COLO668 (cell line): ENCODE results near the gene AZIN2.
A peak's percentile ranks its signal among the peaks of the same experiment; 100 is the strongest.

Experiments
- DNase-seq: peaks from one replicate; lab custom pipeline; 2025; ENCODE audit not compliant: unreplicated experiment; lab: John Stamatoyannopoulos, UW

The AZIN2 gene

GRCh38 chr1:33150522-33150921 is 69.6 kb downstream of the AZIN2 start:
- DNase-seq, result no peak

GRCh38 chr1:33151116-33151515 is 70.2 kb downstream of the AZIN2 start:
- no peak for DNase-seq

GRCh38 chr1:33152685-33153432 is 71.9 kb downstream of the AZIN2 start:
- DNase-seq, result peak; percentile 61

- DNase-seq, result no peak
These were observed 72.7 kb downstream of the AZIN2 start for GRCh38 chr1:33153650-33154049.

GRCh38 chr1:33155877-33156538 is 75.1 kb downstream of the AZIN2 start:
- DNase-seq, result no peak

GRCh38 chr1:33157131-33157530 is 76.2 kb downstream of the AZIN2 start:
- DNase-seq, result no peak

GRCh38 chr1:33158366-33158765 is 77.4 kb downstream of the AZIN2 start:
- DNase-seq, result no peak

- no peak for DNase-seq
These were observed 78.6 kb downstream of the AZIN2 start for GRCh38 chr1:33159577-33159976.

- no peak for DNase-seq
These were observed 80.2 kb downstream of the AZIN2 start for GRCh38 chr1:33161061-33161681.

GRCh38 chr1:33162141-33162540 is 81.2 kb downstream of the AZIN2 start:
- no peak for DNase-seq

- DNase-seq, result no peak
These were observed 82.9 kb downstream of the AZIN2 start for GRCh38 chr1:33163621-33164519.

GRCh38 chr1:33165209-33165608 is 84.3 kb downstream of the AZIN2 start:
- DNase-seq, result no peak

- DNase-seq, result no peak
These were observed 84.9 kb downstream of the AZIN2 start for GRCh38 chr1:33165809-33166208.

GRCh38 chr1:33167650-33168447 is 86.9 kb downstream of the AZIN2 start:
- no peak for DNase-seq

- DNase-seq, result no peak
These were observed 87.8 kb downstream of the AZIN2 start for GRCh38 chr1:33168556-33169289.

- no peak for DNase-seq
These were observed 88.5 kb downstream of the AZIN2 start for GRCh38 chr1:33169290-33170055.
